Esophagus muscularis mucosa (tissue), 4 donors: ENCODE data around the gene ME3. TPM values are rescaled to one million over a fixed set of nuclear protein-coding genes. Genes with fewer than 3 reads are reported as not detected.

Experiments
- DNase-seq: peaks from one replicate; pipeline ENCODE4 v3.0.0-alpha.2; 2017; ENCODE audit errors: extremely low spot score
- H3K27ac ChIP-seq, 4 donors: fragments of 200-600 bp; sonication (generic); replicated peaks in 1 of 4; 1 replicate in 3 of 4; 2 replicates in 1 of 4; pipeline ENCODE4 v1.5.1; 2016 to 2019; ENCODE audit warnings: mild to moderate bottlenecking in 1 of 4
- H3K27me3 ChIP-seq, 4 donors: fragments of 200-600 bp; sonication (generic); one replicate each; pipeline versions ENCODE4 v1.5.1 to v1.6.0; 2016 to 2019
- H3K36me3 ChIP-seq, 4 donors: fragments of 200-600 bp; sonication (generic); one replicate each; pipeline ENCODE4 v1.5.1; 2016 to 2019
- H3K4me1 ChIP-seq, 4 donors: fragments of 200-600 bp; sonication (generic); one replicate each; pipeline ENCODE4 v1.5.1; 2016 to 2019
- H3K4me3 ChIP-seq, 4 donors: fragments of 200-600 bp; sonication (generic); 1 replicate in 2 of 4; 2 replicates in 2 of 4; pipeline ENCODE4 v1.5.1; 2016 to 2019; ENCODE audit warnings: mild to moderate bottlenecking in 4 of 4, moderate library complexity in 1 of 4
- H3K9me3 ChIP-seq, 4 donors: fragments of 200-600 bp; sonication (generic); 1 replicate in 3 of 4; 2 replicates in 1 of 4; pipeline ENCODE4 v1.5.1; 2016 to 2019
- CTCF ChIP-seq, 3 experiments: fragments of 200-600 bp in 2 of 3; fragments of 450-650 bp in 1 of 3; sonication (generic) in 2 of 3; IDR thresholded peaks; one replicate each; pipeline ENCODE4 v1.5.1; 2017 to 2019; ENCODE audit warnings: antibody characterized with exemption in 3 of 3, mild to moderate bottlenecking in 2 of 3, moderate library complexity in 1 of 3
- EP300 ChIP-seq: sonication (generic); formaldehyde crosslinking; IDR thresholded peaks from one replicate; pipeline ENCODE4 v1.6.1; 2017; ENCODE audit warnings: antibody characterized with exemption
- POLR2A ChIP-seq: fragments of 450-650 bp; IDR thresholded peaks from one replicate; pipeline ENCODE4 v1.6.1; 2017; ENCODE audit warnings: antibody characterized with exemption, moderate library complexity, mild to moderate bottlenecking, low read depth
- POLR2AphosphoS5 ChIP-seq, 2 donors: sonication (generic); formaldehyde crosslinking; IDR thresholded peaks; one replicate each; pipeline ENCODE4 v1.6.1; 2017; ENCODE audit warnings: antibody characterized with exemption in 2 of 2
- WGBS: methylation state at CpG from one replicate; pipeline ENCODE4 v1.1.5; 2018; 5-methylcytosine and 5-hydroxymethylcytosine counted together
- intact Hi-C: fragments of 100-400 bp; cut with DNase I; formaldehyde crosslinking; loops from one replicate; pipeline ENCODE4 v1.15.1; 2023
- total RNA-seq, 4 donors: library from RNA; depleted of rRNA; stranded (reverse); fragments of >200 nt; gene quantifications; one replicate each; pipeline versions ENCODE4 v1.1.0 to v1.2.1, GENCODE V29; 2016

Gene ME3
- total RNA-seq, 4 donors from 2014 or later, result 20.4 to 50.1 (median 26.2) TPM

DNA sequence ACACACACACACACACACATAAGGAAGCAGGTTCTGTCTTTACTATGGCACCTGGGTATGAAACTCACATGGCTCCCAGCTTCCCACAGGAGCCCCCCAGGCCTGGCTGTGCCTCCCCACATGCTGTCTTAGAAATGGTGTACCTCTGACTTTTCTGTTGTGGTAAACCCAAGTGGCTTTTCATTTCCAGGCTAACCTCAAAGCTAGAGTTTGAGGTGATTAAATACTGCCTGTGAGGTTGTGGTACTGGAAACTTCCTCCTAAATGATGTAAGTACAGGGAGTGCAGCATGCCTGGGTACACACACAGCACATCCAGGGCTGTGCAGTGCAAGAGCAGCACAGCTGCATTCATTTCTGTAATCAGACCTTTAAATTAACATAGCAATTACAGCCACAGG lies 34.4 kb downstream of the ME3 start:
- no peaks in the 10 kb centered on the region for H3K9me3 ChIP-seq
- H3K36me3 ChIP-seq, result no peaks in the 10 kb centered on the region
- no peak for DNase-seq
- no peak overlapping the region for H3K4me3 ChIP-seq
- H3K27ac ChIP-seq, result no peak overlapping the region
- peaks cover 0 to 30% (median 18%) of the 10 kb centered on the region in 4 donors for H3K4me1 ChIP-seq
- intact Hi-C loops, result no loop called here
- TF ChIP-seq CTCF (IDR thresholded peaks at IDR 0.05) (no peak), POLR2A (no peak), EP300 (no peak), POLR2AphosphoS5 (IDR thresholded peaks at IDR 0.05) (no peak)
- no peaks in the 10 kb centered on the region for H3K27me3 ChIP-seq

DNA sequence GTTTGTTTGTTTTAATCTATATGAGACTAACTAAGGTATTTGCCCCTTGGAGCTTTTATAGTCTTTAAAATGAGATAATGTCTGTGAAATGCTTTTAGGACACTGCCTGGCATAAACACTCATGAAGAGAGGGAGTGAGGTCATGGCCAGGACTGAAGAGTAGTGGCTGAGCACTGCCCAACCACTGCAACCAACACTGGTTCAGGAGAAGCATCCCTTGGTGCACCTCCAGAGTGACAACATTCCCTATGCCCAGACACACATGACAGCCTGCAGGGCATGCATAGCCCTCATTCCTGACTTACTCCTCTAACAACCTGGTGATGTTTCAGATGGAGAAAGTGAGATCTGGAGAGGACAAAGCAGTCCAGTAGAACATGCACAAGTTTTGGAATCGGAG lies 36.1 kb downstream of the ME3 start:
- Histone ChIP-seq H3K27me3 (no peaks in the 10 kb centered on the region), H3K4me3 (no peak overlapping the region), H3K4me1 (peaks cover 0 to 20% (median 19%) of the 10 kb centered on the region in 4 donors), H3K9me3 (no peaks in the 10 kb centered on the region), H3K36me3 (no peaks in the 10 kb centered on the region), H3K27ac (peak overlapping the region in 3 of 4 donors; percentile 42 to 62 (median 47))
- intact Hi-C loops, result no loop called here
- no peak for DNase-seq
- 50% methylated on average over 1 of the region's 1 CpG for WGBS
- no peak for TF ChIP-seq POLR2AphosphoS5 (IDR thresholded peaks at IDR 0.05)
- no peak for TF ChIP-seq POLR2A
- no peak for TF ChIP-seq EP300
- no peak for TF ChIP-seq CTCF (IDR thresholded peaks at IDR 0.05)

DNA sequence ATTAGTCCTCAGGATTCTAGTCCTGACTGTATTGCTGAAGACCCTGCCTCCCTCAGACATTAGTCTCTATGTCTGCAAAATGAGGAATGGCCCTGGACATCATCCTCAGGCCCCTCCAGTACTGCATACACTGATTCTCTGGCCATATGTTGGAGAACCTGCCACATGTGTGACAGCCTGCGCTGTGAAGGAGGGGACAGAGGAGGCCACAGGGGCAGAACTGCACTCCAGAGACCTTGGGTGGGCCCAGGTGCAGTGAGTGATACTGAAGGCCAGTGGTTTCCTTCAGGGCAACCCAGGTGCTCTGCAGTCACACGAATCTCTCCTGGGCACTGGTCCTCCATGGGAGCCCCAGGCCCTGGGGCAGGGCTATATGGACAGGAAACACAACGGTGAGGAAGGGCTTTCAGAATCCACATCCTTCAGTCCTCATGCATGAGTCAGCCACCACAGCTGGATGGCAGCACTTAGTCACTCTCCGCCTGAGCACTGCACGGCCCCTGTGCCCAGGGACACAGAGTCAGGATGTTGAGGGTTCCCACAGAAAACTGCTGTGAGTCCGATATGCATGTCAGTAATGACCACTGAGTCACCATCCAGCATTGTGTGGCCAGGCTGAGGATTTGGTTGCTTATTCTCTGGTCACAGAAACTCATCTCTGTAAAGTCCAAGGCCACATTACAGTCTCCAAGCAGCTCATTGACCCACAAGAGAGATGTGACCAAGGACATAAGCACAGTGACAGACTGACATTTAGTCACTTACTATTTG lies 39.7 kb downstream of the ME3 start:
- H3K4me3 ChIP-seq, result no peak overlapping the region
- DNase-seq, result no peak
- no peak overlapping the region for H3K27ac ChIP-seq
- peaks cover 24 to 54% (median 52%) of the 10 kb centered on the region in 4 donors for H3K4me1 ChIP-seq
- no peaks in the 10 kb centered on the region for H3K36me3 ChIP-seq
- WGBS, result 90% methylated on average over 2 of the region's 6 CpGs
- intact Hi-C loops, result no loop called here
- no peak for TF ChIP-seq POLR2AphosphoS5 (IDR thresholded peaks at IDR 0.05)
- TF ChIP-seq CTCF (IDR thresholded peaks at IDR 0.05), result peak in 2 of 3 experiments; percentile 24 to 30
- no peaks in the 10 kb centered on the region for H3K27me3 ChIP-seq
- H3K9me3 ChIP-seq, result no peaks in the 10 kb centered on the region

- Histone ChIP-seq H3K36me3 (no peaks in the 10 kb centered on the region), H3K4me3 (no peak overlapping the region), H3K4me1 (peaks cover 27 to 57% (median 54%) of the 10 kb centered on the region in 4 donors), H3K27ac (peak overlapping the region in 3 of 4 donors; percentile 71), H3K9me3 (no peaks in the 10 kb centered on the region), H3K27me3 (no peaks in the 10 kb centered on the region)
- WGBS, result 67% methylated on average over 8 of the region's 8 CpGs
- intact Hi-C loops, result no loop called here
- TF ChIP-seq EP300, result no peak
- TF ChIP-seq POLR2A, result no peak
- no peak for TF ChIP-seq POLR2AphosphoS5 (IDR thresholded peaks at IDR 0.05)
- TF ChIP-seq CTCF (IDR thresholded peaks at IDR 0.05), result no peak
- no peak for DNase-seq
Measured at GRCh38 chr11:86630229-86630981, 42.0 kb downstream of the ME3 start.
